ENCODE data around the gene LTBP1. TPM values are rescaled to one million over a fixed set of nuclear protein-coding genes. Genes with fewer than 3 reads are reported as not detected.

Gene LTBP1
- total RNA-seq, 2 donors from 2014 or later: 21.2 to 24.8 TPM

DNA sequence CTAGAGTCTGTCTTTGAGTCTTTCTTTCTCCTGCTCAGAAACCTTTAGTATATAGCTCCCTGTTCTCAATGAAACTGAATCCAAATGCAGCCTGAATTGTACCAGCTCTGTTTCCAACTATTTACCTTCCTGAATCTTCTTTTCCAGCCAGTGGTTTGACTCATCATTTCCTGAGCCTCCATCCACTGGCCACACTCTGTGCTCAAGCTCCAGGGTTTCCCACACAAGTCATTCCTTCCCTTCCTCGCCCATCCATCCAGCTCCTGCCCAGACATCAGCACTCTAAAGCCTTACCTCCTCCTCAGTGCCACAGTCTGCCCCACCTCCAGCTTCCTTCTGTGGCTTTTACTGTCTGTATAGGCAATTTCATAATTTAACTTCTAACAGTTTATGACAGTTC, 296.1 kb downstream of the LTBP1 start:
- DNase-seq (no peak), ATAC-seq (no peak)

DNA sequence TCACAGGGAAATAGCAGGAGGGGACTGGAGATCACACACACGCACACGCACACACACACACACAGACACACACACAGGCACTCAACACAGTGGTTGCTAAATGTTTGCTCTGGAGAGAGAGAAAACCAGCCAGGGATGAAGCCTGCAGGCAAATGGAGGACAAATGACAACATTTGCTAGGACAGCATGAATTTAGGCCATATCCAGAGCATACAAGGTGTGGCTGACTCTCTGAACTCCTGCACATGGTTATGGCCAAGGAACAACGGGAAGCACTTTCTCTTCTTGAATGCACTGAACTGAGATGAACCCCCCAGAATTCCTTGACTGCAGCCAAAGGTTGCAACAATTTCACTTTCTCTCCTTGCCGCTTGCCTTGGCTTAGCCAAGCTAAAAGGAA, 299.7 kb downstream of the LTBP1 start:
- intact Hi-C loops (cut with DNase I, micrococcal nuclease): no loop called here
- ATAC-seq (no peak), DNase-seq (no peak)

More for the DNA sequence above, 296.1 kb downstream of the LTBP1 start:
- intact Hi-C loops (cut with DNase I, micrococcal nuclease): no loop called here

DNA sequence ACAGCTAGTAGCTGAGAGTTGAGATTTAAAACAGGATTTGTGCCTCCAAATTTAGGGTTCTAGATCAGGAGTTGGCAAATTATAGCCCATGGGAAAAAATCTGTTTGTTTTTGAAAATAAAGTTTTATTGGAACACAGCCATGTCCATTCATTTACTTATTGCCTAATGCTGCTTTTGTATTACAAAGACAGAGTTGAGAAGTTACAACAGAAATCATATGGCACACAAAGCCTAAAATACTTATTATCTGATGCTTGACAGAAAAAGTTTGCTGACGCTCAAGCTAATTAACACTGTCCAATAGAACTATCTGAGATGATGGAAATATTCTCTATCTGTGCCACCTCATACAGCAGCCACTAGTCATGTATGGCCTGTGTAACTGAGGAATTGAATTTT, 300.6 kb downstream of the LTBP1 start:
- no peak for DNase-seq
- intact Hi-C loops (cut with DNase I, micrococcal nuclease): no loop called here
- no peak for ATAC-seq

DNA sequence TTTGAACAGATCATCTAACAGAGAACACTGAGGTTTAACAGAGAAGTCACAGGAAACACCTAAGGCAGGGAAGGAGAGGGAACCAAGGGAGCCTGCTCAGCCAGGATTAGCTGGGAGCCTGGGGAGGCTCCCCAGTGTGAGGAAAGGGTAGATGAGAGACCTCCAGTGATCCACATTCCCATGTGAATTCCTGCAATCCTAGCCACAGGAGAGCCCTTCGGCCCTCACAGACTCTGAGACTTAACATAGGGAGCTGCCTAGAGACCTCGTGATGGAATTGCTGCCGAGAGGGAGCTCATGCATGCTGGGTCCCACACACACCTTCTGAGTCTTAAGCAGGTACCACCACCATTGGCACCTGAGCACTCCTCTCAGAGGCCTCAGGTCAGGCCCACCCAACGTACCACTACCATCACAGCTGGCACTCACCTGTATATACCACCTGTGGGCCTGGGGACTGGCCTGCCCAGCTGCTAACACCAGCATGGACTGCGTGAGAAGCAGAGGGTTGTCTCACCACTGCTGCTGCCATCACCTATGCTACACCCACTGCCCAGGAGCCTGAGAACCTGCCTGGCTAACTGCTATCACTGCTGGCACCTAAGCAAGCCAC, 303.8 kb downstream of the LTBP1 start:
- ATAC-seq: no peak
- DNase-seq: no peak
- intact Hi-C loops (cut with DNase I, micrococcal nuclease): no loop called here

DNA sequence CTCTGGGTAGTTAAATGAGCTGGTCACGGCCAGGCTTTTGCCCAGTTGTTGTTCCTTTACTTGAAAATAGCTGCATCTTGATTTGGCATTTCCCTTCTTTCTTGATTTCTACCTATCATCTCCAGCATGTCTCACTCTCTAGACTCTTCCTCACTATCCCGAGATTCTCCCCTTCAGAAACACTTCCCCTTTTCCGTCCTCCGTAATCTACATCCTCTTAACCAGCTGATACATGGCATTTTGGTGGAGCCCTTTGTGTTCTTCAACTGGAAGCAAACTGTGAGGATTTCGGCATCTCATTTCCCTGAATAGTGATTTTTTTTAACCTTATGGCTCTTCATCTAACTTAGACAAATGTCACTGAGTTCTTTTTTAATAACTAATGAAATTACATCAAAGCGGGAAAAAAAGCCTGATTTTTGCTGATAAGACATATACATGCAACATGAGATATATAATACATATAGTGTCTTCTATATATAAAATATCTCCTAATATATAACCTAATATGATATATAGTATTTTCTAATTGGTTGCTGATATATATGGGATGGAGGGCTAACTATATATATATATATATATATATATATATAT, 309.5 kb downstream of the LTBP1 start:
- intact Hi-C loops (cut with DNase I, micrococcal nuclease): no loop called here
- ATAC-seq (no peak), DNase-seq (no peak)

DNA sequence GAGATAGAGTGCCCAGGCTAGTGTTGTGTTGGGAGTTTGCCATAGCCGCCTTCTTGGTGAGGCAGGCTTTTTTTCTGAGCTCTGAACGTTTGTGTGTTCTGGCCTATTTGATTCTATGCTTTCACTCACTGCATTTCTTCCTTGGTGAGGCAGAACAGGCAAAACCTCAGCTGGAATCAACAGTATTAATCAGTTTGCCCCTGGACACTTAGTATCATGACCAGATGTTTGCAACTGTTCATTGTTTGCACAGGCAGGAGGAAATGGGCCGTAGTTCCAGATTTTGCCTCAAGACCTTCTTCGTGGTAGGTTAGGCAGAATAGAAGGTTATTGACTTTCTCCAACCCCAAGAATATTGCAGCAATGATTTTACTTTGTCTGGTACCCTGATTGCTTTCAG, 311.6 kb downstream of the LTBP1 start:
- intact Hi-C loops (cut with DNase I, micrococcal nuclease): no loop called here

DNA sequence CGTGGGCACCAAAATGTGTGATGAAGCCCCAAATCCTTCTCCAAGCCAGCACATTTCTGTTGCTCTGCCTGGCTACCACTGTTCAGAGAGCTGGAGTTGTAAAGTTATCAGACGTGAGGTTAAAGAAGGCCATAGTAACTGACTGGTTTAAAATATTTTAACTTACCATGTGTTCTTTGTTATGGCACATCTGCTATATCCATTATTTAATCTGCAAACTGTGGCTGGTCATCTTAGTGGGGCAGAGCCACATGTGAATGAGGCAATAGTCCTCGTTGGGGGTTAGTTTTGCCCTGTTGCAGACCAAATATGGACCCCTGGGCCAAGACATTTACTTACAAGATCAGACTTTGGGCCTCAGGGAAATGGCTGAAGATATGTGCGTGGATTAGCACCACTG, 315.3 kb downstream of the LTBP1 start:
- DNase-seq (no peak), ATAC-seq (no peak)
- intact Hi-C loops (cut with DNase I, micrococcal nuclease): no loop called here

More for the DNA sequence above, 311.6 kb downstream of the LTBP1 start:
- DNase-seq (no peak), ATAC-seq (no peak)

DNA sequence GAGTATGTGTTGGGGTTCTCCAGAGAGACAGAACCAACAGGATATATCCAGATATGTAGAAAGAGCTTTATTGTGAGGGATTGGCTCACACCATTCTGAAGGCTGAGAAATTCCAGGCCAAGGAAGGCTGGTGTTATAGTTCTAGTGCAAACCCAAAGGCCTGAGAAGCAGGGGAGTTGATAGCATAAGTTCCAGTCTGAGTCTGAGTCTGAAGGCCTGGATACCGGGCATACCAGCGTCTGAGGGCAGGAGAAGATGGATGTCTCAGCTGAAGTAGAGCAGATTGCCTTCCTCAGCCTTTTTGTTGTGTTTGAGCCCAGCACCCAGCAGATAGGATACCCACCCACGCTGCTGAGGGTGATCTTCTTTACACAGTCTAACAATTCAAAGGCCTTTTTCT, 318.0 kb downstream of the LTBP1 start:
- ATAC-seq (no peak), DNase-seq (no peak)
- intact Hi-C loops (cut with DNase I, micrococcal nuclease): no loop called here

DNA sequence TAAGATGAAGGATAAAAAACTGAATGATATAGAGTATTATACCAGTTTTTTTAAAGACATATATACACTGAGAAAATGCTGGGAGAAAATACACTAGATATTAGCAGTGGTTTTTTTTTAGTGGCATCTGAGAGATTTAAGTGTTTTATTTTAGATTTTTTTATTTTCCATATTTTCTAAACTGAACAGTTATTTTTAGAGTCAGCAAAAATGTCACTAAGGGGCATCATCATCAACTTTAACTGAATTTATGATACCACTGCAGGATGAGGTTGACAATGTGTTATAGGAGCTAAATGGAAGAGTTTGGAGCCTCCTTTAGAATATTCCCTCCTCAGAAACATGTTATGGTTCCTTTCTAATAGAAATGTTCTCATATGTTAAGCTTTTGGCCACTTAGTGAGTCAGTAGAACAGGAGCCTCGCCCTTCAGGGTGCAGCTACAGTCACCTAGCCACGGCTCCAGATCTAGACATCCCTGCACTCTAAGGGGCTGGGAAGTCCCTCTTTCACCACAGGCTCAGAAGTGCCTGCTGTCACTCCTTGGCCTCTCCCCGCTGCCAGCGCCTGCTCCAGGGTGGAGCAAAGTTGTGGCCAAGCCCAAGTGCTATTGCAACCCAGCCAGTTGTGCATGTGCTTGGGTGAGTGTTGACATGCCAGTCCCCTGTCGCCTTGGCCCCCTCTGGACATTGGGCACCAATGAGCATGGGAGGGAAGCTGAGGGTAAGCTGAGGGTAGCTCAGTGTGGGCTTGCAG, 319.0 kb downstream of the LTBP1 start:
- intact Hi-C loops (cut with DNase I, micrococcal nuclease): no loop called here
- ATAC-seq (no peak), DNase-seq (no peak)

DNA sequence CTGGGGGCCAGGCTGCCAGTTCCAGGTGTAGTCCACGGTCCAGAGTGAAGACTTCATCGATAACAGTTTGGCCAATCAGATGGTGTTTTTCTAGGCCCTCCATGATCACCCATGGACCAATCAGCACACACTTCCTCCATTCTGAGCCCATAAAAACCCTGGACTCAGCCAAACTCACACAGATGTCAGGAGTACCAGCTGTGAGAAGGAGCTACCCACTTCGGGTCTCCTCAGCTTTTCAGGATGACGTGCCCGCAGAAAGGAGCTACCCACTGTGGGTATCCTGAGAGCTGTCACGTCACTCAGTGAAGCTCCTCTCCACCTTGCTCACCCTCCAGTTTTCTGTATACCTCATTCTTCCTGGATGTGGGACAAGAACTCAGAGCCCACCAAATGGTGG, 319.7 kb downstream of the LTBP1 start:
- no peak for DNase-seq
- intact Hi-C loops (cut with DNase I, micrococcal nuclease): no loop called here
- no peak for ATAC-seq

DNA sequence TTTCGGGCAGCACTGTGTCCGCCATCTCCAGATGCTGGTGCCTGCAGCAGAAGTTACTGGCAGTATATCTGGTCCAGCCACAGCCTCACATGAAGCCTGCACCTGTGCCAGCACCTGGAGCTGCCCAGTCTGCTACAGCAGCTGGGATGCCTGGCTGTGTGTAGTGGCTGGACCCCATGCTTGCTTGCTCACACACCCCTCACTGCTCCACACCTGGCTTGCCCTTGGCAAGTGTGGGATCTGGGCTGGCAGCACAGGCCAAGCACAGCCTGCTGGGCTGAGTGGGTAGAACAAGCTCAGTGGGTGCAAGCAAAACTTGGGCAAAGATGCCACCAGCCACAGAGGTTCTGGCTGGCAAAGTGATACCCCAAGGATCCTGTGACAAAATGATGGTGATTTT, 320.3 kb downstream of the LTBP1 start:
- DNase-seq (no peak), ATAC-seq (no peak)
- intact Hi-C loops (cut with DNase I, micrococcal nuclease): no loop called here

DNA sequence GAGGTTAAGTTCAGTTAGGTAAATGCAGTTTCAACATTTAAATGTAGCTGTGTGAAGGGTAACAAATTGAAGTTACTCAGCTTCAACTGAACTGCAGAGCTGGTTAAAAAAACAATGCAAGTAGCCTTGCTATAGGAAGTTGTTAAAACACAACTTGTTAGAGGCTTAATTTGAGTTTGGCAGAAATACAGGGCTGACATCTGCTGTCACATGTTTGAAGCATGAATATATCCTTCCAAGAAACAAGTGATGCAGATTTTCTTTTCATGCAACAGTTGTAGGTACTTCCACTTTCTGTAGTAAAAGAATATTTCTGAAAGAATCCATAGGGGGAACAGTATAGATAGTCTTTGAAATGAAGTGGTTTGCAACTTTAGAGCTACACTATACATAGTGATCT, 321.0 kb downstream of the LTBP1 start:
- no peak for ATAC-seq
- intact Hi-C loops (cut with DNase I, micrococcal nuclease): no loop called here
- DNase-seq: no peak

DNA sequence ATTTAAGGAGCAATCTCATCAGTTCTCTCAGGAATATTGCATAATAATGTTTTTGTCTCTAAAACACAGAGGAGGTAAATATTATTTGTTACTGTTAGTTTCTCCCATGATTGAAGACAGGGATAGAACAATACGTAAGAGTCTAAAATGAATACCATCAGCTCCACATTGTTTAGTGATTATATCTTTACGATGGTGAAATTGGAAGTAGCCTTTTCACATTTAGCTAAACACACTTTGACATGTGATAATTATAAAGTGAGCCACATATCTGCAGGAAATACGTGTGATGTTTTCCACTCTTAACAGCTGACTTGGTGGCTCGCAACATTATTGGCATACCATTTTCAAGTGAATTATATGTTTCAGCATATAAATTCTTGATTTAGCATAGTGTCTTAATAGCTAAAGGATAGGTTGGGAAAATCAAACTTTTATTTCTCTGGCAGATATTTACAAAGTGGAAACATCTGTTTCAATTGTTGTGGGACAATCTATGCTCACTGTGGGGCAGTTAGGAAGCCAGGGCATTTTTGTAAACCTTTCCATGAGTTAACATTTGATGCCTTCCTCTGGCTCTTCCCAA, 321.6 kb downstream of the LTBP1 start:
- intact Hi-C loops (cut with DNase I, micrococcal nuclease): no loop called here
- DNase-seq (no peak), ATAC-seq (no peak)

DNA sequence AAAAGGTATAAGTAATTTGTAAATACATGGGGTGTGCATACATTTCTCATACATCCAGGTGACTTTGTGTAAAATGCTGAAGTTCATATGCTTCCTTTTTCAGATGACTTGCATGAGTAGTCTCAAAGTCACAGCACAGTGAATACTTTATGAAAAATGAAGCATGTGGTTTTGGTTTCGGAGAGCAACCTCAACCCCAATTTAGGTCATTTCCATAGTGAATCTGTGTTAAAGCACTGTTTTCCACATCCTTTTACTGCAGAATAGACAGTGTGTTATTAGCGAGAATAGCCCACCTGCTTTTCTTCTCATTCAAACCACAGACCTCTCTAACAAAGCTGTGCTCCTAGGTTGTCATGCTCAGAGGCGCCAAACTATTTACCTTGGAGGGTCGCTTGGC, 325.2 kb downstream of the LTBP1 start:
- intact Hi-C loops (cut with DNase I, micrococcal nuclease): loop anchor here in 1 of 2 donors (10.0 kb wide), 1 partner anchor 237 kb away; no protein-coding TSS in a partner anchor
- no peak for ATAC-seq
- no peak for DNase-seq

DNA sequence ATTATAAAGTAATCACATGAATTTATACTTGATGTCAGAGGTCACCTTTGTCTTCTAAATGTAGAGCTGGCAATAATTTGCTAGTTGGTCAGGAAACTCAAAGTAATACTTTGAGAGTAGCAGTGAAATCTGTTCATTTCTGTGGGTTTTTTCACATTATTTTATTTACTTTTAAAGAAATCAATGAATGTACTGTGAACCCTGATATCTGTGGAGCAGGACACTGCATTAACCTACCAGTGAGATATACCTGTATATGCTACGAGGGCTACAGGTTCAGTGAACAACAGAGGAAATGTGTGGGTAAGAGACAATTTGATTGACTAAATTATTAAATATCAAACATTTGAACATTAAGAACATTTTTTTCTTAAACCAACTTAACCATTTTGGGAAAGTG, 326.7 kb downstream of the LTBP1 start:
- no peak for DNase-seq
- intact Hi-C loops (cut with DNase I, micrococcal nuclease): loop anchor here in 1 of 2 donors (10.0 kb wide), 1 partner anchor 239 kb away; no protein-coding TSS in a partner anchor
- ATAC-seq: no peak

DNA sequence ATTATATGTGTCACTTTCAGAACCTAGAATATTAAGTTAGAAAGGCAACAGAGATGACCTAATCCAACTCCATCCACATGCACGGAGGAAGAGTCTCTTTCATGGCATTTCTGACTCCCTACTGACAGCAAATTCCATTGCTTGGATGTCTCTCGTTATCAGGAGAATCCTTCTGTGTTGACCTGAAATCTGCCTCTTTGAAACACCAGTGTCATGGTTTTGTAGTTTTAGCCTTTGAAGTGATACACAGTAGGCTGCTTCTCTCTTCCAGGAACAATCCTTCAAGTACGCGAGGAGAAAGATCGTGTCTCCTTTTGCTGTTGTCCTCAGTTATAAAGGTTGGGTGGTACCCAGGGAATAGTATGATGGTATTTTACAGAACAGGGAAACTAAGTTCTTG, 327.8 kb downstream of the LTBP1 start:
- ATAC-seq (no peak), DNase-seq (no peak)
- intact Hi-C loops (cut with DNase I, micrococcal nuclease): loop anchor here in 1 of 2 donors (10.0 kb wide), 1 partner anchor 240 kb away; no protein-coding TSS in a partner anchor

DNA sequence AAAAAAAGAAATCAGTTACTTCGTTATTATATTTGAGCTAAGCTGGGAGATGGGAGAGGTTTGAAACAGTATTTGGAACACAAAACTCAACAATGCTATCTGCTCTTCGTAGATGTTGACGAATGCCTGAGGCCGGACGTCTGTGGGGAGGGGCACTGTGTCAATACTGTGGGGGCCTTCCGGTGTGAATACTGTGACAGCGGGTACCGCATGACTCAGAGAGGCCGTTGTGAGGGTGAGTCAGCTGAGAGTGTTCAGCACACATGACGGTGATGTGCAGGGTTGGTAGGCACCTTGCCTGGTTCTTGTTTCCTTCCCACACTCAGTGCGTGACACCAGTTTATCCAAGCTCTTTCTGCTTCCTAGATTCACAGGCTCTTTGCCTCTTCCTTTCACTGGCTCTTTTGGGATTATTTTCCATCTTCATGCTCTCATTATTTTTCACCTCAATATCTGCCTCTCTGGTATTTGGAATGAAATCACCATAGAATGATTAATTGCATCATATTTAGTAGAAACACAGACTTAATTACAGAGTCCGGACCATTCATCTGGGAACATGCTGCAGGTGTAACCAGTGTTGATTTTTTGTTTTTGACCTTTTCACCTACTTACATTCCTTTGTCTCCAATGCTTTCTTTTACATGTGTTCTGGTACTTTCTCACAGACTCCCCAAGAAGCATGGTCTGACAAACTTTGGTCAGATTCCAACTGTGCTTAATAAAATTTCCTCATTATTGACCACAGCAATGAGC, 329.1 kb downstream of the LTBP1 start:
- ATAC-seq (no peak), DNase-seq (no peak)
- intact Hi-C loops (cut with DNase I, micrococcal nuclease): loop anchor here in 1 of 2 donors (10.0 kb wide), 1 partner anchor 241 kb away; no protein-coding TSS in a partner anchor

DNA sequence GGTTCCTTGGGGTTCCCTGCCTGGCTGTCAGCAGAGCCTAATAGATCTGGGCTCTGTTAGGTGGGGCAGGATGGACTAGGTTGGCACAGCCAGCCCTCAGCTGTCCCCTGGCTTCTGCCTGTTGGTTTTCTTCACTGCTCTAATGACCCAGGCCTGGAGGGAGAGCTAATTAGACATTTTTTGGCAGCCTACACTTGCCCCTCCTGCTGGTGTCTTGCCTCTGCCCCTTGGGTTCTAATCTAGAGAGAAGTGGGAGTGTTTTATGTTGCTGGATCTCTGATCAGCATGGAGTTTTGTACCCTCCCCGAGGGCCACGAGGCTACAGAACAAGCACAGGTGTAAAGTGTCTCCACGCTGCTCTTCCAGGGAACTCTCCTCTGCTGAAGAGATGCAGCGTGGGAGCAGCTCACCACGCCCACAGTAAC, 330.3 kb downstream of the LTBP1 start:
- intact Hi-C loops (cut with DNase I, micrococcal nuclease): loop anchor here in 1 of 2 donors (10.0 kb wide), 1 partner anchor 242 kb away; no protein-coding TSS in a partner anchor
- peak; percentile 44 for ATAC-seq
- DNase-seq: no peak

Data from left colon (tissue), 2 donors.